Activated CD4-positive, alpha-beta T cell treated with anti-CD3 and anti-CD28 coated beads for 4 hours (primary cell): ENCODE measurements around the gene NDUFA12.

Experiments
- DNase-seq, 2 donors: peaks; one replicate each; pipeline ENCODE4 v3.0.0-alpha.2; 2020

The NDUFA12 gene

DNA sequence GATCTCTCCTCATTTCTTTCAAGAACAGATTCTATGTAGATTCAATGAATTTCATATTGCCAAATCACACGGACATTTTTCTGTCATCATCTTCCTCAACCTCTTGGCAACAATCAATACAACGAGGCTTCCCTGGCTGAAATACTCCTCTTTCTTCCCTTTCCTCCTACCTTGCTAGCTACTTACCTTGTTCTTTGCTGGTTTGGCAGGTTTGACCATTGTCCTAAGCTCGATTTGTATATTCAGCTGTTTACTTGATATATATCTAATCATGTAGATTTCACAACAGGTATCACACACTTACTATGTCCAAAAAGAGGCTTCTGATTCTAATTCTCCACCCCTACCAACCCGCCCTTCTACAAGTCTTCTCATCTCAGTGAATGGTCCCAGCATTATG lies 23.6 kb downstream of the NDUFA12 start:
- no peak for DNase-seq

- DNase-seq, result no peak
Measured at GRCh38 chr12:94977766-94978468, 25.6 kb downstream of the NDUFA12 start.

DNA sequence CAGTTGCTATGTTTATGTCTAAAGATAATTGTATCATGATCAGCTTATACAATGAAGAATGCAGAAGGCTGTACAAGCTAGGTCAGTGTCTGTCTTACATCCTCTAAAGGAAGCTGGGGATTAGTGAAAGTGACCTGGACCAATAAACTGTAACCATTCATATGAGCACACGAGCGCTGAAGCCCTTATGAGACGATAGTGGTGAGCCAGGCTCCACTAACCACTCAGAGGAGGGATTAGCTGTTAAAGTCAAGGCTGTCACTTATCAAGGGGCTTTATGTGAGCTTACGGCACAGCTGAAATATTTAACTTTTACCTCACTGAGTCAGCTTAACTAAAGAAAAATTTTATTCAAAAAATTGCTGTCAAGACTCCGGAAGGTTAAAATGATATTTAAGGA lies 30.3 kb downstream of the NDUFA12 start:
- no peak for DNase-seq

DNA sequence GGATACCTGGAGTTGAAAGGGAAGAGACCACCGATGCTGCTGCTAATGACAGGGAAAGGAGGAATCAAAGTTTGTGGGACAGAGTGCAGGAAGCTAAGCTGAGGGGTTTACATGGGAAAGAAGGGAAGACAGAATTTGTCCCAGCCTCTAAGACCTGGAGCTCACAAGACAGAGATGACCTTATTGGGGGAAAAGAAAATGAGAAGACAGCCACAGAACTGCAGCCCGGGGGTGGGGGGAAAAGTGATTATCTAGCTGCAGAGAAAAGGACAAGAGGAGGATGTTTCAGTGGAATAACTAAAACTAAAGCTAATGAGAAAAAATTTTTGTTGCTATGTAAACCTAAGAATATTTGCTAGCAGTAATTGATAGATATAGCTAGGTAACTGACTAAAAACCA lies 30.7 kb downstream of the NDUFA12 start:
- no peak for DNase-seq

DNA sequence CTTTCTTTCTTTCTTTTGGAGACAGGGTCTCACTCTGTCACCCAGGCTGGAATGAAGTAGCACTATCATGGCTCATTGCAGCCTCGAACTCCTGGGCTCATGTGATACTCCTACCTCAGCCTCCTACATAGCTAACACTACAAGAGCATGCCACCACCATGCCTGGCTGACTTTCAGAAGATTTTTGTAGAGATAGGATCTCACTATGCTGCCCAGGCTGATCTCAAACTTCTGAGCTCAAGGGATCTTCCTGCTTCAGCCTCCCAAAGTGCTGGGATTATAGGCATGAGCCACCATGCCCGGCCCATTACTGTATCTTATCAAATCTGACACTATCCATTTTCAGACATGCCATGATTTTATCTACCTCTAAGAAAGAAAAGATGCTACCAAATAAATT lies 31.6 kb downstream of the NDUFA12 start:
- no peak for DNase-seq

DNA sequence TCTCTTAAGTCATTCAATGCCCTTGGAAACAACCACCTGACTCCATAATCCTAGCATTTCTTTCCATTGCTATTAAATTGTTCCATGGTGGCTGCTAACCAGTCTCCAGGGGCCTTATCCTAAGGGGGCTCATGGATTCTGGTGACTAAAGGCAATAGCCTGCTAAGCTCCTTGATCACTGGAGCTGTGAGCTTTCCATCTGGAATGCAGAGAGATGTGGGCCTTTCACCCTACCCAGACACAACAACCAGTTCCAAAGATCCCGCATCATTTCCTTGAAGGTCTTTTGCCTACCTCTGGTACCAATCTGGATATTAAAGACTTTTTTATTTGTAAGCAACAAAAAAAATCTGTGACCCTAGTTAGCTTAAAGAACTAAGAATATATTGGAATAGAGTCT lies 32.9 kb downstream of the NDUFA12 start:
- no peak for DNase-seq

GRCh38 chr12:94969424-94969823 lies 34.1 kb downstream of the NDUFA12 start:
- DNase-seq, result no peak

GRCh38 chr12:94965982-94966630 lies 37.4 kb downstream of the NDUFA12 start:
- no peak for DNase-seq

GRCh38 chr12:94963649-94964048 lies 39.8 kb downstream of the NDUFA12 start:
- DNase-seq, result no peak

- DNase-seq, result no peak
Measured at GRCh38 chr12:94962670-94963069, 40.8 kb downstream of the NDUFA12 start.

- no peak for DNase-seq
Measured at GRCh38 chr12:94961911-94962310, 41.6 kb downstream of the NDUFA12 start.

- DNase-seq, result no peak
Measured at GRCh38 chr12:94961256-94961824, 42.2 kb downstream of the NDUFA12 start.

DNA sequence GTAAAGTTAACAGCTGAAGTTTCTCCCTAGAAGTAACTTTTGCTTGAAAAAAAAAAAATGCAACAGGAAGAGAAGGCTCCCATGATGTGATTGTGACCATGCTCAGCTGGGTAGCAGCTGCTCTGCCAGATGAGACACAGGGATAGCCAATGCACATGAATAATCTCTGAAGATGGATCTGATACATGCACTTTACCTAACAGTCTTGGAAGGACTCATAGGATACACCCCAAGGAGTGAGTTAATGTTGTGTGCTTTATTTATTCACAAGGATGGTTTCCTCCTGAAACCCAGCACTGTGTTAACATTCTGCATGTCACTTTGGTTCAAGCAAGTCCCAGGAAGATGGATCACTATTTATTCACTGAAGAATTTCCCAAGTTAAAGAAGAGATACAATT lies 46.5 kb downstream of the NDUFA12 start:
- no peak for DNase-seq

DNA sequence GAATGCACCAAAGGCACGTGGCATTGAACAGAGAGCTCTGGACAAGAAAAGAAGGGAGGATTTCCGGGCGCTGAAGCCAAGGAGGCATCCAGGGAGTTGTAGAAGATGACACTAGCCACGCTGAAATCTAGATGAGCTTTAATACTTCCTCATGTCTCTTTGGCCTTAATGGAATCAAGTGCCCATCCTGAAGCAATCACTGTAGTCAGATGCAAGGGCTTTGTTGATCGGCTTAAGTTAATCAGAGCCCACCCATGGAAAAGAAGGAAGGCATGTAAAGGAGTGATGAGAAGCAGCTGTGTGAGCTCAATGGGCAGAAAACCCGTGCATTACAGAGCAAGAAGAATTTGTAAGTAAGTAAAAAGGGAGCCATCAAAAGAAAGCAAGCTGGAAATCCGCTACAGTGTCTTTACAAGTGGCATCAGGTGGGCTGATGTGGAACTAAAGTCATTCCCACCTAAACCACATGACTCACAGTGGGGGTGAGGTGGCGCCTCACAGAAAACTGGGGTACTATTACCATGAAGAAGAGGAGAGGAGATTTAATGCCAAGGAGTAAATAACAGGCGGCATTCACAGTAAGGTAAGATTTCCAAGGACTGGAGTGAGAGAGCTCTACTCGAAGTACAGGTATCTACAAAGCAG lies 48.4 kb downstream of the NDUFA12 start:
- no peak for DNase-seq

GRCh38 chr12:94954029-94954685 lies 49.3 kb downstream of the NDUFA12 start:
- no peak for DNase-seq

GRCh38 chr12:94952325-94952724 lies 51.2 kb downstream of the NDUFA12 start:
- DNase-seq, result no peak

DNA sequence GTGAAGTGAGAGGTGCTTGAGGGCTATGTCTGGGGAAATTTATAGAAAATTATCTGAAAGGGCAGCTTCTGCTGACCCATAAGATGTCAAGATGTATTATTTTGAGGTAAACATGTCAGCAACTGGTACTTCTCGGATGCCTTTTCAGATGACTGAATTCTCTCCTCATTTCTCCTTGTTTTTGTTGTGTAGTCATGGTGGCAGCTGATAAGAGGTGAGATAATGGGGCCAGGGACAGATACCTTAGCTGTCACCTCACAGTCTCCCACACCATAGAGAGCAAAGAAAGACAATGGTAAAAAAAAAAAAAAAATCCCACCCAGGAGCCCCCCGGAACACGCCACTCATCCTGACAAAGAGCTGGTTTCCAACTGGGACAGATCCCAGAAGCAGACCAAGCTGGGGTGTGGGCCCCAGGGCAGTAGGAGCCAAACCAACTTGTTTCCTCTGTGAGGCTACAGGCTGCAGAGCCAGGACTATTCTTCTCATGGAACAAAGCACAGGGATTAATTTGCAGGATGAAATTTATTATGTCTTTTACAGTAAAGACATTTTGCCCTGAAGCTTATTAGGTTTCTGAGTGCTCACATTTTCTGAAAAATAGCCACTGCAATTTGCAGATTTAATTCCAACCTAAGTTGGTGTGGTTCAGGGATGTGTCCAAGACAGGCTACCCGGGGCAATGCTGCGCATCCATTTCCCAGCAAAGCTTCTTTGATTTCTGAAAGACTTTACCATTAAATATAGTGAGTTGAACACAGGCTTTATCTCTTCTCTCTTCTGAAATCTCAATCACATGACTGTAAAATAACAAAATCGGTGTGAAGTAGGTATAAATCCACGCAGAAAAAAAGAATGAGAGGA lies 52.2 kb downstream of the NDUFA12 start:
- DNase-seq, result no peak

DNA sequence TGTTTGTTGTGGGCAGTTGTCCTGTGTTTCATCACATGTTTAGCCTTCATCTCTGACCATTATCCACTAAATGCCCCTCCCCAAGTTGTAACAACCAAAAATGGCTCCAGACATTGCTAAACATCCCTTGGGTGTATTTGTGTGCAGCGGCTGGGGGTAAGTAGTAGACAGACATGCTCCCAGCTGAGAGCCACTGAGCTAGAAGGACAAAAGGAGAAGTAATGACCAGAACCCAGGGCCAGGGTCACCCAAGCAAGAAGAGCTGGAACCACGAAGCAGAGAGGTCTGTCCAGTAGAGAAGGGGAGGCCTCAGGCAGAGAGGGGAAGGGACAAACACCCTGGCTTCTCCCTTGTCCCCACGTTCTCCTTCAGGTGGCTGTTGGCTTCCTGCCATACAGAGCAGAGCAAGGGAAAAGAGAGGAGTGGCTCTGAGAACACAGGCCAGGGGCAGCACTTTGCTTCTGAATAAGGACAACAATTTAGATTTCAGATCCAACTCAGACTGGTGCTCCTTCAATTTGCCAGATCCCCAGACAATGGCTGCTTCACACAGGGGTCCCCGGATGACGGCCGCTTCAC lies 55.2 kb downstream of the NDUFA12 start:
- DNase-seq, result no peak

GRCh38 chr12:94942663-94943062 lies 60.8 kb downstream of the NDUFA12 start:
- DNase-seq, result no peak

DNA sequence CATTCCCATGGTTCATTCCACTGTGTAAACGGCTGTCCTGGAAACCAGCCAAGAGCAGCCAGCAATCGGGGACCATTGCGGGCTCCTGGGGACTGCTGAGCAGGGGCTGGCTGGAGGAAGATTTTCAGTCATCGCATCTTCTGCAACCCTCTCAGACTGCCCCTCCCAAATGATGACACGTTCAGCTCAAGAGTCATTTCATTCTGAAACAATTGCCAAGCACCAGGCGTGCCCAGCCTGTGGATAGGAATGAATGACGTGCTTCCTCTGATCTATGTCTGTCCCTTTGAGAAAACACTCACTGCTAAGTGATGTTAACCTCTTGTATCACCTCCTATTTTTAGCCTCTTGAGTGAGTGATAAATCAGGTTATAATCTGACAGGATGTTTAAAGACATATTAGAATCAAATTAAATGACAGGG lies 62.0 kb downstream of the NDUFA12 start:
- DNase-seq, result peak; percentile 20 to 38

DNA sequence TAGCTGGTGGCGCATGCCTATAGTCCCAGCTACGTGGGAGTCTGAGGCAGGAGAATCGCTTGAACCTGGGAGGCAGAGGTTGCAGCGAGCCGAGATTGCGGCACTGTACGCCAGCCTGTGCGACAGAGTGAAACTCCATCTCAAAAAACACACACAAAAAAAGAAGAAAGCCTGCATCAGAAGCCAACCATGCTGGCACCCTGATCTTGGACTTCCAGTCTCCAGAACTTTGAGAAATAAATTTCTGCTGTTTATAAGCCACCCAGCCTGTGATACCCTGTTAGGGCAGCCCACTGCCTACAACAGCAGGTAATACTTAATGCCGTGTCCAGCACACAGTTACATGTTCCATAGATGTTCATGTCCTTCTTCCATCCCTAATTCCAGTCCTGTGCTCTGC lies 62.7 kb downstream of the NDUFA12 start:
- DNase-seq, result no peak

GRCh38 chr12:94938583-94938982 lies 64.9 kb downstream of the NDUFA12 start:
- DNase-seq, result no peak
